Epidermal melanocyte (primary cell): ENCODE data around the gene MYL3.

Source experiments
- DNase-seq: peaks from one replicate; pipeline ENCODE4 v3.0.0; 2011; ENCODE audit warnings: low spot score; ENCODE audit not compliant: insufficient read length

Gene MYL3

DNA sequence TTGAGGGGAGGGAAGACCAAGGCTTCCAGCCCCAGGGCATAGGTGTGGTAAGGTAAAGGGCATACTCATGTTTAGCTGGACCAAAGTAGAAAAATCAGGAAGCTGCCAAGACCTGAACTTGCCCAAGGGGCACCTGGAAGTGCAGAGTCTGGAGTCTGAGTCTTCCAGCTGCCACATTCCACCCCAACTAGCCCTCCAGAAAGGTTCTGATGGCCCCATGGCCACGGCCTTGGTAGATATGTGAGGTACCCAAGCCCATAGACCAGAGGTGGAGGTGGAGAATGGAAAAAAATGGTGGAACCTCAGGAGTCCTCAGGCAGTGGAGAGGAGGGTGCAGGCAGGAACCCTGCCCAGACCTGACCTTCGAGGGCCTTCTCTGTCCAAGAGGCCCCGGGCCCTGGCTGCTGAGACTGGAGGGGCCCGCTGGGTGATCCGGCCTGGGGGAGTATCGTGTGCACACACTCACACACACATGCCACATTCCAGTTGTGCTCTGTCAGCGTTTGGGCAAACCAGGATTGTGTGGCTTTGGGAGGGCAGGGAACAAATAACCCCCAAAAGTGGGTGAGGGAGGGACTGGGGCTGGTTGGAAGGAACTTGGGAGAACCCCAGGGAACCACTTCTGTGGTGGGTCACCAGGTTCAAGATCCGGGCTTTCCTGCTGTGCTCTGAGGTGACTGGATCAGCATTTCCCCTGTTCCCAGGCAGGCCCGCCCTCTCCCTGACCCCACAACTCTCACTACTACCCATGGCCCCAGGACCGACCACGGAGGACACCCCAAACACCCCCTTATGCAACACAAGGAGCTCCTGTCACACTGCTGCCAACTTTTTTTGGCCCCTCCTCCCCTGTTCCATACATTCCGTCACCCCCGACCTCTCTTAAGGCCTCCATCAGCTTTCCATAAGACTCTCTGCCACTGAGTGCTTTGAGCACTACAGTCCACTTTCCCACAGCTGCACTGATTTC lies 11.6 kb downstream of the MYL3 start:
- DNase-seq: no peak

DNA sequence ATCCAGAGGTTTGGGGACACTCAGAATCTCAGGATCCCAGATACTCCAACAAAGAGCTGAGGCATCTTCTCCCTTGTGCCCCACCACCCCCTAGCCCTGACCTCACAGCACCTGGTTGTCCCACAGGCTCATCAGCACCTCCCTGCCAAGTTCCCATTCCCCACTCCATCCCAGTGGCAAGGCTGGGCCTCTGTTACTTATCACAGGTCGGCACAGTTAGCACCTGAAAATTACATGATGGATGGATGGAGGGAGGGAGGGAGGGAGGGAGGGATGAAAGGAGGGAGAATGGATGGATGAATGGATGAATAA lies 12.8 kb downstream of the MYL3 start:
- no peak for DNase-seq

GRCh38 chr3:46849686-46850467 lies 13.4 kb downstream of the MYL3 start:
- no peak for DNase-seq

- DNase-seq: no peak
Measured at GRCh38 chr3:46849045-46849631, 14.1 kb downstream of the MYL3 start.

GRCh38 chr3:46848271-46849044 lies 14.8 kb downstream of the MYL3 start:
- no peak for DNase-seq

- DNase-seq: no peak
Measured at GRCh38 chr3:46847744-46848143, 15.5 kb downstream of the MYL3 start.

DNA sequence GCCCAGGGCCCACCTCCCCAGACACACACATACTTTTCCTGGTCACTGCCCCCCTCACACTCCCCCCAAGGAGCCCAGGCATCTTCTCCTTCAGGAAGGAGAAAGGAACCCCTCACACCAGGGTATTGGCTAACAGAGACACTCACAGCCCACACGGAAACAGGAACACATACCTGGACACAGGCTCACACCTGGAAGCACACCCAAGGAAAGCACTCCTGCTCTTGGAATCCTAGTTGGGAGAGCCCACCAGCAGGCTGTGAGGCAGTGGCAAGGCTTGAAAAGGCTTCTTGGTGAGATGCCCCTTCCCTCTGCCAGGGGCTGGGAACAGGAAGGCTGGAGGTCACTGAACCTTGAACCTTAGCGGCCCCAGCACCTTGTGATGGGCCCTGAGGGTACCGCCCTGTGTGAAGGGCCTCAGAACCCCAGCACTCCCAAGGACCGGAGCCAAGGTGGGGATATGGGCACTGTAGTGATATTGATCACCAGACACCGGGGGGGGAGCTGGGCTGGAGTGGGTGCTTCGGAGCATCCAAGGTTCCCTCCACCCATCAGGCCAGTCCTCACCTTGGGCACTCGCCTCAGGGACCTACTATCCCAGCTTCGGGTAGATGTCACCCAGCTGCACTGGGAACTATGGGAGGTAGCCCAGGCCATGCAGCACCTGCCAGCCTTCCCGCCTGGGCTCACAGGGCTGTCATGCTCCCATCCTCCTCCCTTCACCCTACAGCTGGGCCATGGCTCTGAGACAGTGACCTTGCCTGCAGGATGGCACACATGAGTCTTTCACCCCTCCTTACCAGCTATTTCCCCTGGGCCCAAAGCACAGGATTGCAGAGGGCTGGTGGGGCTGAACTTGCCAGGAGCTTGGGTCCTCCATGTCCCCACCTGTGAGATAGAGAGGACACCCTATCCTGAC lies 16.4 kb downstream of the MYL3 start:
- no peak for DNase-seq

GRCh38 chr3:46845860-46846623 lies 17.2 kb downstream of the MYL3 start:
- peak; percentile 60 for DNase-seq

- DNase-seq: peak; percentile 33
Measured at GRCh38 chr3:46845397-46845859, 17.8 kb downstream of the MYL3 start.

DNA sequence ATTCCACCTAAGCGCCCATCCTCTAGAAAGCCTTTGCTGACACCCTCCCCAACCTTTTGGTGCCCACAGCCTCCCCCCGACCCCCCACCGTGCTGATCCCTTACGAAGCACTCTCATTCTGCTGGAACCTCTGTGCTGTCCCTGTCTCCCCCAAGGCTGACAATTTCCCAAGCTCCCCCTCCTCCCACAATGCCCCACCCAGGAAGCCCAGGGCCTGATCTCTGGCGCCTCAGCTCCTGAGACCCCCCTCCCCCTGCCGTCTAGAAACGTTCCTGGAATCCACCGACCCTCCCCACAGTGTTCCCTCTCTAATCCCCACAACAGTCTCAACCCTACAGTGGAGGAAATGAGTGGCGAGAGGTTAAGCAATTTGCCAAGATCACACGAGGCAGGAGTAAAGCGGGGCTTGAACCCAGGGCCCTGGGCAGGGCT lies 18.3 kb downstream of the MYL3 start:
- no peak for DNase-seq

GRCh38 chr3:46844397-46844796 lies 18.8 kb downstream of the MYL3 start:
- DNase-seq: no peak

DNA sequence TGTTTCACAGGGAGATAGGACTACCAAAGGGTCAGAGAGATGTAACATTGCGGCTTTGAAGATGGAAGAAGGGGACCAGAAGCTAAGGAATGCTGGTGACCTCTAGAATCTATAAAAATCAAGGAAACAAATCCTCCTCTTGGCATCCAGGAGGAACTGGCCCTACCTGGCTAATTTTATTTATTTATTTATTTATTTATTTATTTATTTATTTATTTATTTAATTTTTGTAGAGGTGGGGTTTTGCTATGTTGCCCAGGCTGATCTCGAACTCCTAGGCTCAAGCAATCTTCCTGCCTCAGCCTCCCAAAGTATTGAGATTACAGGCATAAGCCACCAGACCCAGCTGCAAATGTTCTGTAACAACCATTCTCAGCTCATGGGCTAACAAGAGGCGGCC lies 19.7 kb downstream of the MYL3 start:
- no peak for DNase-seq

GRCh38 chr3:46840491-46840890 lies 22.8 kb downstream of the MYL3 start:
- no peak for DNase-seq

DNA sequence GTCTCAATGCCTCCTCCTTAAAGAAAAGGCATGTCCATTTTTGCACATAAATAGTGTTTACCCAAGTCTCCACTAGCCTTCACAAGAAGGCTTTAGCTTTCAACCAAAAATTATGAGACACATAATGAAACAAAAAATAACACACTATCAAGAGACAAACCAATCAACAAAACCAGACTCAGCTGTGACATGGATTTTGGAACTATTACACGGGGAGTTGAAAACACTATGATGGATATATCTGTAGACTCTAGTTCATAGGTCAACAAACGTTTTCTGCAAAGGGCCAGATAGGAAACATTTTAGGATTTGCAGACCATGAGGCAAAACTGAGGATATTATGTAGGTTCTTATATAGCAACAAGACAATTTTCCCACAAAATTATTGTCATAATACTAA lies 24.9 kb downstream of the MYL3 start:
- no peak for DNase-seq

GRCh38 chr3:46835491-46835890 lies 27.8 kb downstream of the MYL3 start:
- no peak for DNase-seq

GRCh38 chr3:46835054-46835453 lies 28.2 kb downstream of the MYL3 start:
- DNase-seq: no peak

DNA sequence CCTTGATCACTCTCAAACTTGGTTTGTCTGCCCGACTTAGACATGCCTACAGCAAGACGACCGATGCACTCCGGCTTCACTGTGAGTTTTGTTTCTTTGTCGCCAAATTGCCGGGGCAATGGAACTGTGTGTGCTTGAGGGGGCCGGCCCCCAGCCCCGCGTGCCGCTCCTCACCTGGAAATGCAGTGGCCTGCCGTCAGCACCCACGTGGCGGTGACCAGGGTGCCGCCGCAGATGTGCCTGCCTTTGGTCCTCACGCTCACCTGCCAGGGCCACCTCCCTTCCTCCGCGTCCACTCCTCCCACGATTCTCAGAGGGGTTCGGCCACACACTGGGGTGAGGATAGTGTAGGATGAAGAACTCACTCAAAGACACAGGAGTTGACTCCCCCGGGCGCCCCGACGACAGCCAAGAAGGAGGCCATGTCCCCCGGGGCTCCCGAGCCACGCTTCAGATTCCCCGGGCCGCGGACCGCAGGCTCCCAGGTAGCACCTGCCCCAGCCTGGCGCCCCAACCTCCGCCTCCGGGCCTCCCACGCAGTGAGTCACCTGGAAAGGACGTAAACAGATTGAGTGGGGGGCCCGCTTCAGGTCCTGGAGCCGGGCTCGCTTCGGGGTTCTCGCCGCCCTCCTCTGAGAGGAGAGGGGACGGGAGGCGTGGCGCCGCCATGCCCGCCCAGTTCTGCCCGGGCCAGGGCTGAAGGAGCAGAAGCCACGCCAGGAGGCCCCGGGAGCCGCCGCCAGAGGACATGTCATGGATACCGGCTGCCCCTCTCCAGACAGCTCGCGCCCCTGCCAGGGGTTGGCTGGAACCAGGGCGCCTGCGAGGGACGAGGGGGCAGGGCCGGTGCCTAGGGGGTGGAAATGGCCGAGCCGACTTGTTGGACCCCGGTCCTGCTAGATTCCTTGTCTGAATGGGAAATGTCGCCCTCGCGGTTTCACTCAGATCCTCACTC lies 29.6 kb downstream of the MYL3 start:
- no peak for DNase-seq

GRCh38 chr3:46831841-46832240 lies 31.4 kb downstream of the MYL3 start:
- no peak for DNase-seq
